Astrocyte (in vitro differentiated cells and primary cell): ENCODE results near the gene RTL3. TPM values are rescaled to one million over a fixed set of nuclear protein-coding genes. Genes with fewer than 3 reads are reported as not detected.
A peak's percentile ranks its signal among the peaks of the same experiment; 100 is the strongest.

ENCODE experiments used
- DNase-seq: peaks from one replicate; pipeline ENCODE4 v3.0.0-alpha.2; 2010; ENCODE audit warnings: low read depth
- FAIRE-seq: peaks from 2 replicates; lab custom pipeline; 2011; peaks lifted over from hg19 to GRCh38; lab: Jason Lieb, UNC
- H2AFZ ChIP-seq: 2 replicates; pipeline ENCODE4 v1.6.0; 2012; ENCODE audit warnings: low read depth, low read length, inconsistent platforms
- H3K27ac ChIP-seq: 2 replicates; pipeline ENCODE4 v1.5.1; 2011; ENCODE audit warnings: low read depth, low read length, inconsistent platforms
- H3K27me3 ChIP-seq: 2 replicates; pipeline ENCODE4 v1.6.0; 2011; ENCODE audit warnings: low read length, inconsistent platforms; ENCODE audit not compliant: insufficient read depth
- H3K36me3 ChIP-seq: 2 replicates; pipeline ENCODE4 v1.5.1; 2011; ENCODE audit warnings: low read length, inconsistent platforms; ENCODE audit not compliant: insufficient read depth
- H3K4me1 ChIP-seq: 2 replicates; pipeline ENCODE4 v1.5.1; 2011; ENCODE audit warnings: low read length, inconsistent platforms; ENCODE audit not compliant: insufficient read depth
- H3K4me2 ChIP-seq: 2 replicates; pipeline ENCODE4 v1.6.0; 2012; ENCODE audit warnings: low read length, inconsistent platforms
- H3K4me3 ChIP-seq: 2 replicates; pipeline ENCODE4 v1.5.1; 2011; ENCODE audit warnings: low read depth, mild to moderate bottlenecking, low read length, inconsistent platforms; ENCODE audit not compliant: insufficient read depth
- H3K79me2 ChIP-seq: 2 replicates; pipeline ENCODE4 v1.6.0; 2012; ENCODE audit warnings: mild to moderate bottlenecking, low read length, inconsistent platforms; ENCODE audit not compliant: insufficient read depth
- H3K9ac ChIP-seq: 2 replicates; pipeline ENCODE4 v1.6.0; 2012; ENCODE audit warnings: mild to moderate bottlenecking, low read length, inconsistent platforms
- H3K9me3 ChIP-seq: 2 replicates; pipeline ENCODE4 v1.5.1; 2012; ENCODE audit warnings: low read depth, mild to moderate bottlenecking, low read length, inconsistent platforms; ENCODE audit not compliant: insufficient read depth
- H4K20me1 ChIP-seq: 2 replicates; pipeline ENCODE4 v1.6.0; 2012; ENCODE audit warnings: low read length, inconsistent platforms; ENCODE audit not compliant: insufficient read depth
- H3K27ac Mint-ChIP-seq: one replicate; pipeline ENCODE4 v1.8.0; 2021; ENCODE audit warnings: mild to moderate bottlenecking, mixed read lengths; ENCODE audit not compliant: unreplicated experiment
- H3K27me3 Mint-ChIP-seq: one replicate; pipeline ENCODE4 v1.8.0; 2021; ENCODE audit warnings: low read depth, mixed read lengths; ENCODE audit not compliant: unreplicated experiment
- H3K36me3 Mint-ChIP-seq: one replicate; pipeline ENCODE4 v1.8.0; 2021; ENCODE audit warnings: low read depth, mixed read lengths; ENCODE audit not compliant: unreplicated experiment
- H3K4me1 Mint-ChIP-seq: one replicate; pipeline ENCODE4 v1.8.0; 2021; ENCODE audit warnings: low read depth, mixed read lengths; ENCODE audit not compliant: unreplicated experiment
- H3K4me3 Mint-ChIP-seq: one replicate; pipeline ENCODE4 v1.8.0; 2021; ENCODE audit warnings: mild to moderate bottlenecking, moderate library complexity, mixed read lengths; ENCODE audit not compliant: unreplicated experiment
- H3K9me3 Mint-ChIP-seq: one replicate; pipeline ENCODE4 v1.8.0; 2021; ENCODE audit warnings: mild to moderate bottlenecking, mixed read lengths; ENCODE audit not compliant: unreplicated experiment
- CTCF ChIP-seq: IDR thresholded peaks from 2 replicates; pipeline ENCODE4 v1.5.1; 2011; ENCODE audit warnings: low read depth, mild to moderate bottlenecking, inconsistent platforms, low read length, moderate library complexity; ENCODE audit not compliant: insufficient read depth
- EZH2 ChIP-seq: IDR thresholded peaks from 2 replicates; pipeline ENCODE4 v1.6.1; 2012; ENCODE audit warnings: mild to moderate bottlenecking, low read length, inconsistent platforms; ENCODE audit not compliant: insufficient read depth
- total RNA-seq: library from RNA; stranded (reverse); gene quantifications from 2 replicates; pipeline ENCODE4 v1.2.1, GENCODE V29; 2021

RTL3 gene
- total RNA-seq, 1 donor from 2014 or later = 0.95 TPM

GRCh38 chrX:78619834-78620233 lies 39.3 kb downstream of the RTL3 start:
- H3K79me2 ChIP-seq = no peaks in the 10 kb centered on the region
- H4K20me1 ChIP-seq = no peaks in the 10 kb centered on the region
- no peak overlapping the region for H3K27ac Mint-ChIP-seq
- no peaks in the 10 kb centered on the region for H3K27me3 Mint-ChIP-seq
- no peaks in the 10 kb centered on the region for H3K27me3 ChIP-seq
- no peak overlapping the region for H3K4me2 ChIP-seq
- no peak overlapping the region for H2AFZ ChIP-seq
- FAIRE-seq = no peak
- no peaks in the 10 kb centered on the region for H3K36me3 Mint-ChIP-seq
- H3K9me3 Mint-ChIP-seq = no peaks in the 10 kb centered on the region
- no peak for TF ChIP-seq EZH2
- H3K36me3 ChIP-seq = no peaks in the 10 kb centered on the region
- H3K9me3 ChIP-seq = no peaks in the 10 kb centered on the region
- H3K4me3 Mint-ChIP-seq = no peak overlapping the region
- no peak overlapping the region for H3K4me3 ChIP-seq
- peak; percentile 42 for DNase-seq
- no peaks in the 10 kb centered on the region for H3K4me1 ChIP-seq
- no peak overlapping the region for H3K27ac ChIP-seq
- no peak overlapping the region for H3K9ac ChIP-seq
- peaks cover 3% of the 10 kb centered on the region for H3K4me1 Mint-ChIP-seq

- H3K27me3 ChIP-seq = no peaks in the 10 kb centered on the region
- H3K4me3 ChIP-seq = no peak overlapping the region
- DNase-seq (no peak), FAIRE-seq (no peak)
- Mint-ChIP-seq H3K36me3 (no peaks in the 10 kb centered on the region), H3K4me1 (no peaks in the 10 kb centered on the region), H3K4me3 (no peak overlapping the region), H3K9me3 (no peaks in the 10 kb centered on the region), H3K27ac (no peak overlapping the region), H3K27me3 (no peaks in the 10 kb centered on the region)
- H3K79me2 ChIP-seq = no peaks in the 10 kb centered on the region
- no peaks in the 10 kb centered on the region for H3K9me3 ChIP-seq
- H3K27ac ChIP-seq = no peak overlapping the region
- H3K36me3 ChIP-seq = no peaks in the 10 kb centered on the region
- H2AFZ ChIP-seq = no peak overlapping the region
- no peak overlapping the region for H3K4me2 ChIP-seq
- H4K20me1 ChIP-seq = no peaks in the 10 kb centered on the region
- no peak for TF ChIP-seq EZH2
- TF ChIP-seq CTCF = no peak
- no peaks in the 10 kb centered on the region for H3K4me1 ChIP-seq
- no peak overlapping the region for H3K9ac ChIP-seq
Measured at GRCh38 chrX:78618987-78619386, 40.1 kb downstream of the RTL3 start.

- no peak overlapping the region for H3K4me3 Mint-ChIP-seq
- no peaks in the 10 kb centered on the region for H3K4me1 Mint-ChIP-seq
- H3K27me3 Mint-ChIP-seq = no peaks in the 10 kb centered on the region
- H3K27me3 ChIP-seq = no peaks in the 10 kb centered on the region
- no peaks in the 10 kb centered on the region for H3K36me3 ChIP-seq
- H3K9me3 ChIP-seq = no peaks in the 10 kb centered on the region
- no peak for DNase-seq
- FAIRE-seq = no peak
- no peak overlapping the region for H3K4me3 ChIP-seq
- no peaks in the 10 kb centered on the region for H4K20me1 ChIP-seq
- no peak overlapping the region for H3K27ac Mint-ChIP-seq
- no peak for TF ChIP-seq CTCF
- TF ChIP-seq EZH2 = no peak
- no peak overlapping the region for H2AFZ ChIP-seq
- H3K9ac ChIP-seq = no peak overlapping the region
- no peaks in the 10 kb centered on the region for H3K79me2 ChIP-seq
- H3K4me1 ChIP-seq = no peaks in the 10 kb centered on the region
- no peaks in the 10 kb centered on the region for H3K9me3 Mint-ChIP-seq
- no peak overlapping the region for H3K4me2 ChIP-seq
- H3K27ac ChIP-seq = no peak overlapping the region
- no peaks in the 10 kb centered on the region for H3K36me3 Mint-ChIP-seq
Measured at GRCh38 chrX:78614264-78614663, 44.9 kb downstream of the RTL3 start.

Other genes starting within 250 kb of the RTL3 start
- gene LPAR4, start 88.4 kb upstream of the RTL3 start, total RNA-seq = 4.8 and 7.0 TPM in 2 replicates